HCT116 (cell line): ENCODE data around the gene DENND11. TPM values are rescaled to one million over a fixed set of nuclear protein-coding genes. Genes with fewer than 3 reads are reported as not detected.

Source experiments
- ATAC-seq: fragments of 200-7000 bp; cut with Tn5 transposase; 2 replicates; pipeline ENCODE4 v1.9.1; 2020; ENCODE audit warnings: mild to moderate bottlenecking, moderate library complexity
- BruUV-seq: library from RNA; stranded (reverse); fragments of 400-500 nt; replicated peaks from 2 replicates; lab custom pipeline; 2021; lab: Mats Ljungman, UMichigan
- CTCF ChIA-PET: fragments of 300-600 bp; sonication (Branson Sonifier 250); formaldehyde crosslinking; loops from one replicate; lab custom pipeline; 2021; ENCODE audit warnings: antibody characterized with exemption; lab: Charles Lee
- POLR2A ChIA-PET: fragments of 300-600, 350-600 bp; sonication (Branson Sonifier 250); formaldehyde crosslinking; loops from one replicate; lab custom pipeline; 2021; ENCODE audit warnings: antibody characterized with exemption; lab: Charles Lee
- RAD21 ChIA-PET, 2 experiments: fragments of 300-600 bp; sonication (Branson Sonifier 250); formaldehyde crosslinking; loops; one replicate each; lab custom pipeline; 2023; ENCODE audit warnings: low total read pairs in 2 of 2; ENCODE audit not compliant: uncharacterized antibody in 2 of 2, unreplicated experiment in 2 of 2, low non-redundant PET in 1 of 2; lab: Charles Lee
- DNase-seq: peaks from one replicate; pipeline ENCODE4 v3.0.0-alpha.2; 2010; ENCODE audit warnings: low read depth, low spot score
- H2AFZ ChIP-seq: fragments of 200-600 bp; shearing (Covaris generic), sonication (generic); 2 replicates; pipeline ENCODE4 v1.6.1; 2017; ENCODE audit warnings: low read depth, mixed run types, mixed read lengths, antibody characterized with exemption, low read length; ENCODE audit not compliant: poor library complexity, severe bottlenecking
- H3K27ac ChIP-seq: 2 replicates; pipeline ENCODE4 v1.5.1; 2012; ENCODE audit warnings: low read depth, low read length
- H3K27me3 ChIP-seq: fragments of 200-600 bp; sonication (generic); 2 replicates; pipeline ENCODE4 v1.6.1; 2016; ENCODE audit warnings: mixed run types, low read length, mixed read lengths; ENCODE audit not compliant: insufficient read depth
- H3K36me3 ChIP-seq, 2 experiments: fragments of 200-500 bp in 1 of 2; fragments of 200-600 bp in 1 of 2; sonication (Bioruptor generic) in 1 of 2; sonication (generic) in 1 of 2; 2 replicates each; pipeline versions ENCODE4 v1.5.1 to v1.6.1; 2014 to 2016; ENCODE audit warnings: low read length in 2 of 2, inconsistent platforms in 1 of 2, mixed read lengths in 1 of 2, mixed run types in 1 of 2; ENCODE audit not compliant: insufficient read depth in 2 of 2, control insufficient read depth in 1 of 2
- H3K4me1 ChIP-seq, 2 experiments: fragments of 200-600 bp in 1 of 2; sonication (generic) in 1 of 2; 2 replicates each; pipeline versions ENCODE4 v1.5.1 to v1.6.1; 2012 to 2017; ENCODE audit warnings: low read length in 2 of 2, inconsistent platforms in 1 of 2, mild to moderate bottlenecking in 1 of 2, mixed read lengths in 1 of 2, mixed run types in 1 of 2, moderate library complexity in 1 of 2; ENCODE audit not compliant: insufficient read depth in 2 of 2, control insufficient read depth in 1 of 2
- H3K4me2 ChIP-seq: fragments of 200-600 bp; sonication (generic); 2 replicates; pipeline ENCODE4 v1.6.1; 2017; ENCODE audit warnings: mixed run types, low read length, mixed read lengths
- H3K4me3 ChIP-seq, 2 experiments: fragments of 200-600 bp in 1 of 2; sonication (generic) in 1 of 2; replicated peaks in 1 of 2; 2 replicates each; pipeline ENCODE4 v1.5.1; 2011 to 2016; ENCODE audit warnings: low read length in 2 of 2, control low read depth in 1 of 2, low read depth in 1 of 2, mild to moderate bottlenecking in 1 of 2, mixed read lengths in 1 of 2, mixed run types in 1 of 2
- H3K79me2 ChIP-seq: fragments of 200-600 bp; sonication (generic); 2 replicates; pipeline ENCODE4 v1.6.1; 2017; ENCODE audit warnings: mild to moderate bottlenecking, mixed run types, low read length, moderate library complexity, mixed read lengths; ENCODE audit not compliant: insufficient read depth
- H3K9ac ChIP-seq: fragments of 200-600 bp; sonication (generic); 2 replicates; pipeline ENCODE4 v1.6.1; 2016; ENCODE audit warnings: low read length, mixed read lengths
- H3K9me2 ChIP-seq: fragments of 200-600 bp; sonication (generic), shearing (Covaris generic); 2 replicates; pipeline ENCODE4 v1.6.1; 2017; ENCODE audit warnings: mixed run types, mild to moderate bottlenecking, moderate library complexity; ENCODE audit not compliant: insufficient read depth
- H3K9me3 ChIP-seq, 2 experiments: fragments of 200-500 bp in 1 of 2; fragments of 200-600 bp in 1 of 2; sonication (Bioruptor generic) in 1 of 2; sonication (generic) in 1 of 2; 2 replicates each; pipeline ENCODE4 v1.6.1; 2014 to 2017; ENCODE audit warnings: low read length in 2 of 2, mixed read lengths in 2 of 2, inconsistent platforms in 1 of 2, low read depth in 1 of 2, mild to moderate bottlenecking in 1 of 2, mixed run types in 1 of 2, moderate library complexity in 1 of 2; ENCODE audit not compliant: control insufficient read depth in 1 of 2, insufficient read depth in 1 of 2
- H4K20me1 ChIP-seq: fragments of 200-600 bp; sonication (generic), shearing (Covaris generic); 2 replicates; pipeline ENCODE4 v1.6.1; 2017; ENCODE audit warnings: mixed run types, mild to moderate bottlenecking, moderate library complexity; ENCODE audit not compliant: insufficient read depth
- CBX3 ChIP-seq: IDR thresholded peaks from 2 replicates; pipeline ENCODE4 v1.6.1; 2012; ENCODE audit warnings: low read depth
- CEBPB ChIP-seq: IDR thresholded peaks from 2 replicates; pipeline ENCODE4 v1.6.1; 2012; ENCODE audit warnings: low read depth
- POLR2AphosphoS5 ChIP-seq: IDR thresholded peaks from 2 replicates; pipeline ENCODE4 v1.6.1; 2011; ENCODE audit warnings: mild to moderate bottlenecking, low read depth, low read length, moderate library complexity
- RAD21 ChIP-seq: IDR thresholded peaks from 2 replicates; pipeline ENCODE4 v1.6.1; 2012; ENCODE audit warnings: low read depth, mild to moderate bottlenecking
- REST ChIP-seq: IDR thresholded peaks from 2 replicates; pipeline ENCODE4 v1.6.1; 2012; ENCODE audit warnings: low read depth
- SIN3A ChIP-seq: IDR thresholded peaks from 2 replicates; pipeline ENCODE4 v1.6.1; 2012; ENCODE audit warnings: low read depth
- SRF ChIP-seq: IDR thresholded peaks from 2 replicates; pipeline ENCODE4 v1.6.1; 2012; ENCODE audit warnings: low read depth
- YY1 ChIP-seq: IDR thresholded peaks from 2 replicates; pipeline ENCODE4 v1.6.1; 2011; ENCODE audit warnings: low read length, low read depth, moderate library complexity, mild to moderate bottlenecking; ENCODE audit not compliant: insufficient replicate concordance; ENCODE audit errors: extremely low read depth
- ZFX ChIP-seq: fragments of 450-650 bp; IDR thresholded peaks from 2 replicates; pipeline ENCODE4 v1.6.1; 2017
- intact Hi-C: fragments of 100-400 bp; cut with micrococcal nuclease; formaldehyde crosslinking; loops from 2 replicates; pipeline ENCODE4 v1.10.0; 2022
- total RNA-seq: library from RNA; stranded (reverse); gene quantifications from one replicate; pipeline ENCODE4 v1.2.1, GENCODE V29; 2021; ENCODE audit not compliant: unreplicated experiment
- TF ChIP-seq, protein P1 (sequence below), 3 experiments: fragments of 200-600 bp in 1 of 3; sonication (generic) in 1 of 3; IDR thresholded peaks in 2 of 3; conservative IDR thresholded peaks in 1 of 3; 2 replicates each; pipeline ENCODE4 v1.5.1; 2012 to 2017; ENCODE audit warnings: low read depth in 2 of 3, low read length in 2 of 3, antibody characterized with exemption in 1 of 3, borderline replicate concordance in 1 of 3, control low read depth in 1 of 3, mild to moderate bottlenecking in 1 of 3, mixed read lengths in 1 of 3, mixed run types in 1 of 3, moderate library complexity in 1 of 3; ENCODE audit not compliant: insufficient read depth in 1 of 3
- TF ChIP-seq, protein P2 (sequence below): IDR thresholded peaks from 2 replicates; pipeline ENCODE4 v1.6.1; 2012

The DENND11 gene
- total RNA-seq, 1 experiment from 2014 or later = 23.4 TPM

DNA sequence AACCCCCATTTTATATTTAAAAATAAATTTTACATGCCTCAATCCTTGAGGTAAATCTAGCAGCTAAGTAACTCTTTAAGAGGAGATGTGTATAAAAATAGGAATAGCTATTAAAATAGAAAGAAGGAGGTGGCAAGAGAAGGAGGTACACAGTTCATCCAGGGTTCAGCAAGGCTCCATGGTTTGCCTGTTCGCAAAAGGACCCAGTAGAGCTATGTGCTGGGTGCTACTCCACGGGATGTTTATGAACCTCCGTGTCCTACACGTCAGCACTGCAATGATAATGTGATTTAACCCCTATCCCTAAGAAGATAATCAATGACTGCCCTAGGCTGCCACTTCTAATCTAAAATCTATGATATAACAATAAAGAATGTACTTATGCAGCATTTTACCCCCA, 926 bp upstream of the DENND11 start (continued):
- TF ChIP-seq REST = no peak
- no peak for TF ChIP-seq RAD21
- no peak for TF ChIP-seq POLR2AphosphoS5
- TF ChIP-seq, protein P1, sequence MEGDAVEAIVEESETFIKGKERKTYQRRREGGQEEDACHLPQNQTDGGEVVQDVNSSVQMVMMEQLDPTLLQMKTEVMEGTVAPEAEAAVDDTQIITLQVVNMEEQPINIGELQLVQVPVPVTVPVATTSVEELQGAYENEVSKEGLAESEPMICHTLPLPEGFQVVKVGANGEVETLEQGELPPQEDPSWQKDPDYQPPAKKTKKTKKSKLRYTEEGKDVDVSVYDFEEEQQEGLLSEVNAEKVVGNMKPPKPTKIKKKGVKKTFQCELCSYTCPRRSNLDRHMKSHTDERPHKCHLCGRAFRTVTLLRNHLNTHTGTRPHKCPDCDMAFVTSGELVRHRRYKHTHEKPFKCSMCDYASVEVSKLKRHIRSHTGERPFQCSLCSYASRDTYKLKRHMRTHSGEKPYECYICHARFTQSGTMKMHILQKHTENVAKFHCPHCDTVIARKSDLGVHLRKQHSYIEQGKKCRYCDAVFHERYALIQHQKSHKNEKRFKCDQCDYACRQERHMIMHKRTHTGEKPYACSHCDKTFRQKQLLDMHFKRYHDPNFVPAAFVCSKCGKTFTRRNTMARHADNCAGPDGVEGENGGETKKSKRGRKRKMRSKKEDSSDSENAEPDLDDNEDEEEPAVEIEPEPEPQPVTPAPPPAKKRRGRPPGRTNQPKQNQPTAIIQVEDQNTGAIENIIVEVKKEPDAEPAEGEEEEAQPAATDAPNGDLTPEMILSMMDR (IDR thresholded peaks at IDR 0.05 in 2 of 3, conservative IDR thresholded peaks at IDR 0.05 in 1 of 3; ENCODE audit: borderline replicate concordance in 1 of 3, insufficient read depth in 1 of 3, low read depth in 2 of 3, low read length in 2 of 3) = no peak
- TF ChIP-seq YY1 = no peak
- TF ChIP-seq SIN3A = no peak

DNA sequence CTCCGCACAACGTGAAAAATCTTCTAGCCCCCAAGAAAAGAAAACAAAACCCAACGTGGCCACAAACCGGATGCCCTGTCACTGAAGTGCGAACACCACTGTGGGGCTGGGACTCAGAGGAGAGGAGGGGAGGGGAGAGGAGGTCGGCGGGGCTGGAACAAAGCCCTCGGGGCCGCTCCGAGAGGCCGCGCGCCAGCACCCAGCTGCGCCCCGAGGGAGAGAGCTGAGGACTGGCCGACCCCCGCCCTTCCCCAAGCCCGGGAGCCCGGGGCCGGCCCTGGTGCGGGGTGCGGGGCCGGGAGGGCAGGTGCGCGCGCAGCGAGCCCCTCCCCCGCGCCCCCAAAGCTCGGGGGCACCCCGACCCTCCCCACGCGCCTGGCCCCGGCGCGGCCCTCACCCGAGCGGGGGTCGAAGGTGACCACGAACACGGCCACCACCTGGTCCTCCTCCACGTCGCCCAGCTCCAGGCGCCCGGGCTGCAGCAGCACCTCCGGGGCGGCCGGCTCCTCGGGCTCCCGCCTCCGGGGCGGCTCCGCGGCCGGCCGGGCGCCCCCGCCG, 398 bp downstream of the DENND11 start:
- ChIA-PET CTCF (no interaction called here), RAD21 (no interaction called here), POLR2A (no interaction called here)
- ATAC-seq (peak; percentile 73), DNase-seq (no peak)
- H3K36me3 ChIP-seq = no peaks in the 10 kb centered on the region
- peaks cover 8 to 14% of the 10 kb centered on the region in 2 experiments; a peak in 2 of 4 replicates for H3K4me1 ChIP-seq
- TF ChIP-seq, protein P2, sequence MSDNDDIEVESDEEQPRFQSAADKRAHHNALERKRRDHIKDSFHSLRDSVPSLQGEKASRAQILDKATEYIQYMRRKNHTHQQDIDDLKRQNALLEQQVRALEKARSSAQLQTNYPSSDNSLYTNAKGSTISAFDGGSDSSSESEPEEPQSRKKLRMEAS = no peak
- TF ChIP-seq REST (no peak), SRF (no peak), ZFX (peak; percentile 70), CBX3 (no peak), POLR2AphosphoS5 (no peak), SIN3A (no peak), CEBPB (no peak), YY1 (no peak)
- peak overlapping the region; percentile 52 to 67 for H3K4me3 ChIP-seq
- H3K9me2 ChIP-seq = no peaks in the 10 kb centered on the region
- no peaks in the 10 kb centered on the region for H3K9me3 ChIP-seq
- H2AFZ ChIP-seq = no peak overlapping the region
- no TSS peak for BruUV-seq
- intact Hi-C loops = no loop called here
- H3K9ac ChIP-seq = peak overlapping the region; percentile 56
- peaks cover 2% of the 10 kb centered on the region; the same call in 1 of the 2 replicates for H3K79me2 ChIP-seq
- peak overlapping the region; percentile 77 for H3K4me2 ChIP-seq
- no peaks in the 10 kb centered on the region for H4K20me1 ChIP-seq
- H3K27ac ChIP-seq = peak overlapping the region; percentile 54; the same call in 1 of the 2 replicates
- H3K27me3 ChIP-seq = no peaks in the 10 kb centered on the region
